Mesenchymal stem cell (in vitro differentiated cells and primary cell): ENCODE data around the gene COASY.
A peak's percentile ranks its signal among the peaks of the same experiment; 100 is the strongest.
"Not testable (repeated sequence)": the region's sequence is repeated elsewhere in the genome, so short reads cannot be mapped to it uniquely, and the experiment has no call there.

ENCODE experiments used
- DNase-seq: peaks from one replicate; pipeline ENCODE4 v3.0.0-alpha.2; 2013
- H2AFZ ChIP-seq: one replicate; pipeline ENCODE4 v1.6.1; 2013; ENCODE audit warnings: low read depth, mild to moderate bottlenecking, control low read depth, inconsistent platforms, low read length, moderate library complexity
- H2AK5ac ChIP-seq: 2 replicates; pipeline ENCODE4 v1.6.1; 2013; ENCODE audit warnings: low read length, moderate library complexity, mild to moderate bottlenecking, inconsistent platforms; ENCODE audit not compliant: severe bottlenecking
- H2BK120ac ChIP-seq: one replicate; pipeline ENCODE4 v1.6.1; 2013; ENCODE audit warnings: low read depth, mild to moderate bottlenecking, inconsistent platforms, low read length, moderate library complexity
- H2BK12ac ChIP-seq, 2 experiments: one replicate each; pipeline ENCODE4 v1.6.1; 2013; ENCODE audit warnings: inconsistent platforms in 2 of 2, low read length in 2 of 2, mild to moderate bottlenecking in 2 of 2, moderate library complexity in 2 of 2, control low read depth in 1 of 2
- H2BK15ac ChIP-seq: one replicate; pipeline ENCODE4 v1.6.1; 2013; ENCODE audit warnings: mild to moderate bottlenecking, low read depth, inconsistent platforms; ENCODE audit not compliant: poor library complexity, severe bottlenecking
- H2BK5ac ChIP-seq: 2 replicates; pipeline ENCODE4 v1.6.1; 2013; ENCODE audit warnings: low read depth, mild to moderate bottlenecking, low read length, control low read depth, inconsistent platforms; ENCODE audit not compliant: poor library complexity, severe bottlenecking
- H3K14ac ChIP-seq, 2 experiments: one replicate each; pipeline ENCODE4 v1.6.1; 2013; ENCODE audit warnings: inconsistent platforms in 2 of 2, low read length in 2 of 2, control low read depth in 1 of 2, mild to moderate bottlenecking in 1 of 2, moderate library complexity in 1 of 2
- H3K18ac ChIP-seq, 2 experiments: one replicate each; pipeline ENCODE4 v1.6.1; 2013; ENCODE audit warnings: inconsistent platforms in 2 of 2, low read length in 2 of 2, control low read depth in 1 of 2, low read depth in 1 of 2, mild to moderate bottlenecking in 1 of 2
- H3K23ac ChIP-seq, 2 experiments: one replicate each; pipeline ENCODE4 v1.6.1; 2013; ENCODE audit warnings: inconsistent platforms in 2 of 2, low read length in 2 of 2, mild to moderate bottlenecking in 2 of 2, moderate library complexity in 2 of 2, control low read depth in 1 of 2
- H3K27ac ChIP-seq: 2 replicates; pipeline ENCODE4 v1.5.1; 2013; ENCODE audit warnings: mild to moderate bottlenecking, moderate library complexity, low read length, control low read depth, inconsistent platforms; ENCODE audit not compliant: poor library complexity, severe bottlenecking
- H3K27me3 ChIP-seq, 2 experiments: 2 replicates each; pipeline versions ENCODE4 v1.6.1 to v1.7.0; 2013; ENCODE audit warnings: low read length in 2 of 2, mild to moderate bottlenecking in 2 of 2, moderate library complexity in 2 of 2, control low read depth in 1 of 2, inconsistent platforms in 1 of 2; ENCODE audit not compliant: control insufficient read depth in 1 of 2, insufficient read depth in 1 of 2
- H3K36me3 ChIP-seq, 2 experiments: 2 replicates each; pipeline versions ENCODE4 v1.6.1 to v1.7.0; 2013; ENCODE audit warnings: low read length in 2 of 2, control low read depth in 1 of 2, inconsistent platforms in 1 of 2, low read depth in 1 of 2, mild to moderate bottlenecking in 1 of 2; ENCODE audit not compliant: insufficient read depth in 2 of 2, control insufficient read depth in 1 of 2
- H3K4ac ChIP-seq, 2 experiments: one replicate each; pipeline ENCODE4 v1.6.1; 2013; ENCODE audit warnings: inconsistent platforms in 2 of 2, low read length in 2 of 2, mild to moderate bottlenecking in 2 of 2, moderate library complexity in 2 of 2, control low read depth in 1 of 2, low read depth in 1 of 2
- H3K4me1 ChIP-seq: 2 replicates; pipeline ENCODE4 v1.6.1; 2013; ENCODE audit warnings: low read depth, low read length, control low read depth; ENCODE audit not compliant: control insufficient read depth, insufficient read depth
- H3K4me2 ChIP-seq: 2 replicates; pipeline ENCODE4 v1.6.1; 2013; ENCODE audit warnings: low read length, mild to moderate bottlenecking, inconsistent platforms; ENCODE audit not compliant: poor library complexity, severe bottlenecking
- H3K4me3 ChIP-seq, 2 experiments: 2 replicates each; pipeline versions ENCODE4 v1.5.1 to v1.7.0; 2013; ENCODE audit warnings: low read length in 2 of 2, mild to moderate bottlenecking in 2 of 2, control low read depth in 1 of 2, low read depth in 1 of 2; ENCODE audit not compliant: insufficient read depth in 1 of 2
- H3K79me1 ChIP-seq: replicated peaks from 2 replicates; pipeline ENCODE4 v1.6.1; 2013; ENCODE audit warnings: mild to moderate bottlenecking, control low read depth, low read length, inconsistent platforms; ENCODE audit not compliant: poor library complexity, severe bottlenecking
- H3K9ac ChIP-seq: 2 replicates; pipeline ENCODE4 v1.7.0; 2013; ENCODE audit warnings: mild to moderate bottlenecking, low read length, moderate library complexity
- H3K9me3 ChIP-seq: 2 replicates; pipeline ENCODE4 v1.7.0; 2013; ENCODE audit warnings: mild to moderate bottlenecking, low read length; ENCODE audit not compliant: control insufficient read depth
- H4K8ac ChIP-seq: one replicate; pipeline ENCODE4 v1.6.1; 2013; ENCODE audit warnings: inconsistent platforms, mild to moderate bottlenecking, low read length, moderate library complexity
- H4K91ac ChIP-seq: one replicate; pipeline ENCODE4 v1.6.1; 2013; ENCODE audit warnings: mild to moderate bottlenecking, low read length, inconsistent platforms
- WGBS: methylation state at CpG from one replicate; pipeline ENCODE4 v1.1.7; 2013; ENCODE audit warnings: mixed read lengths; 5-methylcytosine and 5-hydroxymethylcytosine counted together

COASY gene

DNA sequence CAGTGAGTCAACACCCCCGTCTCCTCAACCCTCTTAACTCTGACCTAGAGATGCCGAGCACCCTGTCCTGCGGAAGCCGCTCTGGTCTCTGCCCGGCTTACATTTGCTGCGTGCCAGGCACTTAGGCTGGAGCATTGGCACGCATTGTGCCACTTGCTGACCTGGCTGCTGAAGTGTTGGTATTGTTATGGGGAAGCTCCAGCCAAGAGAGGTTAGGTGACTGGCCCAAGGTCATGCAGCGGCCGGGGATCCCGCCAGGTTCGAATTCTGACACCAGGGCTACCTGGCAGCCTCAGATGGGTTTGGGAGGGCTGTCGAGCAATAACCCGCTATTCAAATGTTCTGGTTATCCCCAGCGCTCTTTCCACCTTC, 14.3 kb upstream of the COASY start:
- WGBS, result 92% methylated on average over 14 of the region's 14 CpGs

DNA sequence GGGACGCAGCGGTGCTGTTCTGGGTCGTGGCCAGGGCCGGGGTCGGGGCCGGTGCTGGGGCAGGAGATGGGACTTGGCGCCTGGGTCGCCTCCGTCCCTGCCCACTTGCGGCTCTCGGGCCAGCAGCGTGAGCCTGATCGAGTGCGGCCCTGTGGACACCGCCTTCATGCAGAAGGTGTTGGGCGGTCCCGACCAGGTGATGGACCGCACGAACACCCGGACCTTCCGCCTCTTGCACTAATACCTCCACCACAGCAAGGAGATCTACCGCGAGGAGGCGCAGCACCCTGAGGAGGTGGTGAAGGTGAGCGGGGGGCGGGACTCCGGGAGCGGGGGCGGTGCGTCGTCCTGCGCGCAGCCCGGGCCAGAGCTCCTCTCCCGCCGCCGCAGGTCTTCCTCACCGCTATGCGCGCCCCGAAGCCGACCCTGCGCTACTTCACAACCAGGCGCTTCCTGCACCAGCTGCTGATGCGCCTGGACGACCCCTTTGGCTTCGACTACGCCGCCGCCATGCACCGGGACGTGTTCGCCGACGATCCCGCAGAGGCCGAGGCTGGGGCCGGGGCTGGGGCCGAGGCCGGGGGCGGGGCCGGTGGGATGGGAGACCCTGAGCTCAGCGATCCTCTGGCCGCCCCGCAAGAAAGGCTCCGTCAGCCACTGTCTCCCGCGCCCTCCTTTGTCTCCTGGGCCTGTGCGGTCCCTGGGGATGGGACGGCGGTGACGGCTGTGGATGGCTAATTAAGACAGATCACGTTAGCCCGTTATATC, 13.7 kb upstream of the COASY start:
- Histone ChIP-seq H4K91ac (peak overlapping the region; percentile 61), H3K4me3 (peak overlapping the region in 1 of 2 experiments; percentile 40), H2AFZ (peak overlapping the region; percentile 6), H2BK15ac (no peak overlapping the region), H3K9ac (no peak overlapping the region), H2BK12ac (peak overlapping the region in 1 of 2 experiments; percentile 25), H3K14ac (peak overlapping the region in 1 of 2 experiments; percentile 79), H3K27ac (no peak overlapping the region), H3K4me1 (peaks cover 15% of the 10 kb centered on the region), H2BK5ac (no peak overlapping the region), H2AK5ac (no peak overlapping the region), H3K9me3 (no peaks in the 10 kb centered on the region), H3K36me3 (peaks cover 22 to 34% of the 10 kb centered on the region in 2 experiments), H4K8ac (peak overlapping the region; percentile 40), H3K23ac (peak overlapping the region in 1 of 2 experiments; percentile 77), H2BK120ac (peak overlapping the region; percentile 34), H3K18ac (peak overlapping the region; percentile 66 to 88), H3K27me3 (peaks cover 0 to 5% of the 10 kb centered on the region in 2 experiments), H3K79me1 (peaks cover 16% of the 10 kb centered on the region), H3K4ac (peak overlapping the region in 1 of 2 experiments; percentile 66), H3K4me2 (peak overlapping the region; percentile 57)
- 11% methylated on average over 56 of the region's 74 CpGs for WGBS
- peak; percentile 53 for DNase-seq

More for the DNA sequence above, 14.3 kb upstream of the COASY start:
- Histone ChIP-seq H3K27me3 (peaks cover 0 to 5% of the 10 kb centered on the region in 2 experiments), H3K9ac (no peak overlapping the region), H2BK5ac (no peak overlapping the region), H3K4me1 (peaks cover 12% of the 10 kb centered on the region), H4K91ac (no peak overlapping the region), H3K27ac (no peak overlapping the region), H3K9me3 (no peaks in the 10 kb centered on the region), H3K4me3 (peak overlapping the region in 1 of 2 experiments; percentile 40), H3K18ac (no peak overlapping the region), H4K8ac (peak overlapping the region; percentile 27), H3K23ac (no peak overlapping the region), H2BK120ac (peak overlapping the region; percentile 34), H3K14ac (no peak overlapping the region), H2BK12ac (no peak overlapping the region), H3K4ac (peak overlapping the region in 1 of 2 experiments; percentile 66), H3K36me3 (peaks cover 28 to 35% of the 10 kb centered on the region in 2 experiments), H2AFZ (no peak overlapping the region), H2AK5ac (no peak overlapping the region), H3K79me1 (peaks cover 20% of the 10 kb centered on the region), H3K4me2 (peak overlapping the region; percentile 57), H2BK15ac (no peak overlapping the region)
- DNase-seq, result no peak

DNA sequence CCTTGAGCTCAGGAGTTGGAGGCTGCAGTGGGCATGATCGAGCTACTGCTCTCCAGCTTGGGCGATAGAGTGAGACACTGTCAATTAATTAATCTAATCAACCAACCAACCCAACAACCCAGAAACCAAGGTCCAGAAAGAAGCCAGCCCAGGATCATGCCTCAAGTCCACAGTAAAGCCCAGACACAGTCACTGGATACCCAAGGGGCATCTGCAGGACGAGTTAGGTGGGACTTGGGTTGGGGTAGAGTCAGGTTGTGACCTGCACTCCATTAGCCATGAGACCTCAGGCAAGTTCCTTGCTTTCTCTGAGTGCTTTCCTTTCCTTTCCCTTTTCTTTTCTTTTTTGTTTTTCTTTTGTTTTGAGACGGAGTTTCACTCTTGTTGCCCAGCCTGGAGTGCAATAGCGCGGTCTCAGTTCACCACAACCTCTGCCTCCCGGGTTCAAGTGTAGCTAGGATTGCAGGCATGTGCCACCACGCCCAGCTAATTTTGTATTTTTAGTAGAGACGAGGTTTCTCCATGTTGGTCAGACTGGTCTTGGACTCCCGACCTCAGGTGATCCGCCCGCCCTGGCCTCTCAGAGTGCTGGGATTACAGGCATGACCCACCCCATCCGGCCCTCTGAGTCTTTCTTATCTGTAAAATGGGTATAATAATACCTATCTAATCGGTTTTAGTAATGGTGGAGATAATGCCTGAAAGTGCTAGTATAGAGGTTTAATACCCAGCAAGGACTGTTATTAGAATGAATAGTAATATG, 12.8 kb upstream of the COASY start:
- Histone ChIP-seq H3K27me3 (peaks cover 0 to 5% of the 10 kb centered on the region in 2 experiments), H2BK5ac (no peak overlapping the region), H3K18ac (no peak overlapping the region), H3K4me1 (peaks cover 24% of the 10 kb centered on the region), H3K4ac (no peak overlapping the region), H2BK12ac (no peak overlapping the region), H3K14ac (no peak overlapping the region), H4K91ac (no peak overlapping the region), H3K9ac (no peak overlapping the region), H3K79me1 (peaks cover 16% of the 10 kb centered on the region), H2BK120ac (no peak overlapping the region), H4K8ac (no peak overlapping the region), H3K4me3 (no peak overlapping the region), H2AK5ac (no peak overlapping the region), H3K36me3 (peaks cover 13 to 29% of the 10 kb centered on the region in 2 experiments), H3K9me3 (no peaks in the 10 kb centered on the region), H3K23ac (no peak overlapping the region), H3K4me2 (no peak overlapping the region), H2AFZ (no peak overlapping the region), H2BK15ac (no peak overlapping the region), H3K27ac (no peak overlapping the region)
- no peak for DNase-seq
- WGBS, result 72% methylated on average over 12 of the region's 14 CpGs

DNA sequence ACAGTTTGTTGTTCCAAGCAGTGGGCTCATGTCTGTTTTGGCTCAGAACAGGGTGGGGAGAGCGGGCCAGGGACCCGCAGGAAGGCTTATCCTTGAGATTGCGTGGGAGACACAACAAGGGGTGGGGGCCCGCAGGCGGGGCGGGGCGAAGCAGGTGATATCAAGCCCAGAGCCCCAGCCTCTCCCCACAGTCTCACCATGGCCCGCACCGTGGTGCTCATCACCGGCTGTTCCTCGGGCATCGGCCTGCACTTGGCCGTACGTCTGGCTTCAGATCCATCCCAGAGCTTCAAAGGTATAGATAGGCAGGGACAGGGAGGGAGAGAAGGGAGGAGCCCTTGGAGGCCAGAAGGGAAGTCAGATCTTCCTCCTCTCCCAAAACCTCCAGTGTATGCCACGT, 9.2 kb upstream of the COASY start, which contains the start of gene HSD17B1:
TSS of gene HSD17B1 (plus strand) at position 188 of the 400 bp plus-strand sequence. CDS start at position 199, 11 bp downstream.
- H2BK120ac ChIP-seq, H2BK5ac ChIP-seq, H2AK5ac ChIP-seq, H3K27me3 ChIP-seq, H3K27ac ChIP-seq, H2BK15ac ChIP-seq, H3K23ac ChIP-seq, H3K9me3 ChIP-seq, H2AFZ ChIP-seq, DNase-seq, H3K18ac ChIP-seq: not testable (repeated sequence)
- H4K8ac ChIP-seq, result peak within 1 kb of the TSS; percentile 23
- peak within 1 kb of the TSS; percentile 28 for H4K91ac ChIP-seq
- peak within 1 kb of the TSS; percentile 96 for H3K4me2 ChIP-seq
- peaks cover 3 to 19% of the 10 kb centered on the region in 2 experiments for H3K36me3 ChIP-seq
- H3K4ac ChIP-seq, result peak within 1 kb of the TSS in 1 of 2 experiments; percentile 36
- peak within 1 kb of the TSS in 1 of 2 experiments; percentile 12 for H2BK12ac ChIP-seq
- peak within 1 kb of the TSS; percentile 97 for H3K9ac ChIP-seq
- H3K14ac ChIP-seq, result peak within 1 kb of the TSS in 1 of 2 experiments; percentile 29
- WGBS, result 90% methylated on average over 12 of the region's 15 CpGs
- peaks cover 30% of the 10 kb centered on the region for H3K4me1 ChIP-seq
- H3K4me3 ChIP-seq, result peak within 1 kb of the TSS in 1 of 2 experiments; percentile 95
- peaks cover 17% of the 10 kb centered on the region for H3K79me1 ChIP-seq
